Activated naive CD4-positive, alpha-beta T cell (primary cell): ENCODE measurements around the gene ENO2.
"Not testable (repeated sequence)": the region's sequence is repeated elsewhere in the genome, so short reads cannot be mapped to it uniquely, and the experiment has no call there.

Experiments used
- DNase-seq, 4 experiments: peaks; one replicate each; lab custom pipeline; 2025; lab: John Stamatoyannopoulos, UW

The ENO2 gene

DNA sequence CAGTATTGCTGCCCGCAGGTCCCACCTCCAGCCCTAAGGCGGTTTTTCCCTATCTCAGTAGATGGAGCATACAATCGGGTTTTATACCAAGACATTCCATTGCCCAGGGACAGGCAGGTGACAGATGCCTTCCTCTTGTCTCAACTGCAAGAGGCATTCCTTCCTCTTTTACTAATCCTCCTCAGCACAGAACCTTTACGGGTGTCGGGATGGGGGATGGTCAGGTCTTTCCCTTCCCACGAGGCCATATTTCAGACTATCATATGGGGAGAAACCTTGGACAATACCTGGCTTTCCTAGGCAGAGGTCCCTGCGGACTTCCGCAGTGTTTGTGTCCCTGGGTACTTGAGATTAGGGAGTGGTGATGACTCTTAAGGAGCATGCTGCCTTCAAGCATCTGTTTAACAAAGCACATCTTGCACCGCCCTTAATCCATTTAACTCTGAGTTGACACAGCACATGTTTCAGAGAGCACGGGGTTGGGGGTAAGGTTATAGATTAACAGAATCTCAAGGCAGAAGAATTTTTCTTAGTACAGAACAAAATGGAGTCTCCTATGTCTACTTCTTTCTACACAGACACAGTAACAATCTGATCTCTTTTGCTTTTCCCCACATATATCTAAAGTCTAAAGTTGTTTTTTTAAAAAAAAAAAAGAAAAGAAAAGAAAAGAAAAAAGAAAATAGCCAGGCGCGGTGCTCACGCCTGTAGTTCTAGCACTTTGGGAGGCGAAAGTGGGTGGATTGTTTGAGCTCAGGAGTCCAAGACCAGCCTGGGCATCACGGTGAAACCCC lies 28.0 kb upstream of the ENO2 start:
- not testable (repeated sequence) for DNase-seq

DNA sequence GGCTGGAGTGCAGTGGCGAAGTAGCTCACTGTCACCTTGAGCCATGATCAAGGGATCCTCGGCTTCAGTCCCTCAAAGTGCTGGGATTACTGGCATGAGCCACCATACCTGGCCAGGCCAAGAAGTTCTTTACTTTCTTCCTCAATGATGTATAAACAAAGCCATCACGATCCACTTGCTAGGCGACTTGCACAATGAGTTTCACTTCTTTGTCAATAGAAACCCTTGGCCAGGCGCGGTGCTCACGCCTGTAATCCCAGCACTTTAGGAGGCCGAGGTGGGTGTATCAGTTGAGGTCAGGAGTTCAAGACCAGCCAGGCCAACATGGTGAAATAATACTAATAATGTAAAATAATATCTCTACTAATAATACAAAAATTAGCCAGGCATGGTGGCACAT lies 26.9 kb upstream of the ENO2 start:
- no peak for DNase-seq

DNA sequence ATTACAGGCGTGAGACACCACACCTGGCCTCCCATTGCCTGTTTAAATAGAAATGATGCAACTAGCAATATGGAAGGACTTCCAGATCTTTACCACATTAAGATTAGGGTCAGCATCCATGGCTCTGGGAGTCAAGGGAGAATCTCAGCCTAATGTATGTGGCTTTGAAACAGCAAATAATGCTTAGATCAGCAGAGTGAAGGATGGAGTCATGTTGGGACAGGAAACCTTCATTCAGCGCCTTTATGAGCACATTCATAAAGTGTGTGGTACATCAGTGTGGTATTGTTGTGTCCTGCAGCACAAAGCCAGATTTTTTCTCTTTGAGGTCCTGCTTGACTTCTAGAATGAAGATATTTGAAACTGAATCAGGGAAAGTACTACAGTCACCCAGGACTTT lies 26.0 kb upstream of the ENO2 start:
- DNase-seq, result no peak

DNA sequence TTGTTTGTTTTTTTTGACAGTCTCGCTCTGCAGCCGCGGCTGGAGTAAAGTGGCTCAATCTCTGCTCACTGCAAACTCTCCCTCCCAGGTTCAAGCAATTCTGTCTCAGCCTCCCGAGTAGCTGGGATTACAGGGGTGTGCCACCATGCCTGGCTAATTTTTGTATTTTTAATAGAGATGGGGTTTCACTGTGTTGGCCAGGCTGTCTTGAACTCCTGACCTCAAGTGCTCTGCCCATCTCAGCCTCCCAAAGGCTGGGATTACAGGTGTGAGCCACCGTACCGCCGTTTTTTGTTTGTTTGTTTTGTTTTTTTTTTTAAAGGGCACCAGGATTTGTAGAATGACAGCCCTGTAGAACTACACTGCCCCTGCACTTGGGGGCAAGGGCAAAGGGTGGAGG lies 25.6 kb upstream of the ENO2 start:
- not testable (repeated sequence) for DNase-seq

DNA sequence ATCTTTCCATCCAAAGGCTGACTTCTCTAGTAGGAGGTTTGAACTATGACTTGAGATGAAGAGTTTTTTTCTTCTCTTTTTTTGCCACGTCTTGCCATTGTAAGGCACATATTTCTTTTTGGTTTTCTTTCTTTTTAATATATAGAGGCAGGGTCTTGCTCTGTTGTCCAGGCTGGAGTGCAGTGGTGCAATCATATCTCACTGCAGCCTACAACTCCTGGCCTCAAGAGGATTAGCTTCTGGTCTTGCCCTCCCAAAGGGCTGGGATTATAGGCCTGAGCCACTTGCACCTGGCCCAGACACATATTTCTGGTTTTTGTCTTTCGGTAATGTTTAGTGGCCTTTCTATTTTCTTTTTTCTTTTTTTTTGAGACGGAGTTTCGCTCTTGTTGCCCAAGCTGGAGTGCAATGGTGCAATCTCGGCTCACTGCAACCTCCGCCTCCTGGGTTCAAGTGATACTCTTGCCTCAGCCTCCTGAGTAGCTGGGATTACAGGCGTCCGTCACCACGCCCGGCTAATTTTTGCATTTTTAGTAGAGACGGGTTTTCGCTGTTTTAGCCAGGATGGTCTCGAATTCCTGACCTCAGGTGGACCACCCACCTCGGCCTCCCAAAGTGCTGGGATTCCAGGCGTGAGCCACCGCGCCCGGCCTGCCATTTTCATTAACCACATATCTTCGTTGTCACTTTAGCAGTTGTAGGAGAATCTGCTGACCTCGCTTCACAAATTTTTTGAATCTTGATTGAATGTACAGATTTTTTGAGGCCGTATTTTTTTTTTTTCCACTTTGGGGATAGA lies 24.4 kb upstream of the ENO2 start:
- not testable (repeated sequence) for DNase-seq

DNA sequence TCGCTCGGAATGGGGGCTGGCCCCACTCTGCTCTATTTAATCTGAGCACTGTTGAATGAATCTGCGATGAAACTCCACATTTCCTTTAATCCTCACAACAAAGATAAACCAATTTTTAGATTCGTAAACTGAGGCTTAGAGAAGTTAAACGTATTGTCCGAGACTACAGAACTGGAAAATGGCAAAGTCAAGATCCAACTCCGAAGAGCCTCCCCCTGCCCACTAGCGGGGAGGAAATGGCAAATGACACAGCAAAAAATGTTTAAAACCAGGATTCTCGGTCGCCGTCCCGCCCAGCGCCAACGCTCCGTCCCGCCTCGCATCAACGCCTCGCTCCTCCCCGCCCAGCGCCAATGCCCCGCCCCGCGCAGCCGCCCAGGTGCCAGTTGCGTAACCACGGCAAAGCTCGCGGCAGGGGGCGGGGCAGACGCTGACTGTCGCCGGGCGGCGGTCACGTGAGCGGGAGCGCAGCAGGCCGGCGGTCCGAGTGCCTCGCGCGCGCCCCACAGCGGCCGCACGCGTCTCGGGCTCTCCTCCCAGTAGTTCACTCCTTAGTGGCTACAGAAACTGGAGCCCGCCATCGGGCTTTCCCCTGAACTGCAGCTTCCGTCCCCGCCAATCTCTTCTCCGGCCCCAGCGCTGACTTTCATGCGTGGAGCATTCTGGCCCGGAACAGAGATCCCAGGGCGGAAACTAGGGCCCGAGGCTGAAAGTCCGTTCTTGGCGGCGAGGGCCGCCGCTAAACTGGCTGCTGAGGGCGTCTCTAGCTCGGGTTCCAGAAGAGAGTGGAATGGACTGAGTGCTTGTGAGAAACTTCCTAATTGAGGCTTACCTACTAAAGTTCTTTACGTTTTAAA lies 23.4 kb upstream of the ENO2 start:
- DNase-seq, result peak; percentile 96 to 99 (median 98)

DNA sequence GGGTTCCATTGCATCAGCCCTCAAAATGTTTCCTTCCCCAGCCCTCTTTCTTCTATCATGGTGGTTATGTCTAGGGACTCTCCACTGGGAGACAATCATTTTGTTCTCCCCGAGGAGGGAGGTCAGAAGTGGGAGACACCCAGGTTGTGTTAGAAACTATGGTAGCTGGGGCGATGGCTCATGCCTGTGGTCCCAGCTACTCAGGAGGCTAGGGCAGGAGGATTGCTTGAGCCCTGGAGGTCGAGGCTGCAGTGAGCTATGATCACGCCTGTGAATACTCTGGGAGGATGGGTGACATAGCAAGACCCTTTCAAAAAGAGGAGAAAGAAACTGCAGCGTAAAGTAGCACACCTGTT lies 22.8 kb upstream of the ENO2 start:
- no peak for DNase-seq

DNA sequence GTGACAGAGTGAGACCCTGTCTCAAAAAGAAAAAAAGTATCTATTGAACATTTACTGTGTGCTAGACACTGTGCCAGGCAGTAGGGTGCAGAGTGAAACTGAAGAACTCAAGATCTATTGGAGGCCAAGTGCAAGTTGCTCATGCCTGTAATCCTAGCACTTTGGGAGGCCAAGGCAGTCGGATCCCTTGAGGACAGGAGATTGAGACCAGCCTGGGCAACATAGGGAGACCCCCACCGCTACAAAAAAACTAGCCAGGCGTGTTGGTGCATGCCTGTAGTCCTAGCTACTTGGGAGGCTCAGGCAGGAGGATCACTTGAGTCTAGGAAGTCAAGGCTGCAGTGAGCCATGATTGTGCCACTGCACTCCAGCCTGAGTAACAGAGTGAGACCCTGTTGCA lies 21.7 kb upstream of the ENO2 start:
- DNase-seq, result not testable (repeated sequence)

DNA sequence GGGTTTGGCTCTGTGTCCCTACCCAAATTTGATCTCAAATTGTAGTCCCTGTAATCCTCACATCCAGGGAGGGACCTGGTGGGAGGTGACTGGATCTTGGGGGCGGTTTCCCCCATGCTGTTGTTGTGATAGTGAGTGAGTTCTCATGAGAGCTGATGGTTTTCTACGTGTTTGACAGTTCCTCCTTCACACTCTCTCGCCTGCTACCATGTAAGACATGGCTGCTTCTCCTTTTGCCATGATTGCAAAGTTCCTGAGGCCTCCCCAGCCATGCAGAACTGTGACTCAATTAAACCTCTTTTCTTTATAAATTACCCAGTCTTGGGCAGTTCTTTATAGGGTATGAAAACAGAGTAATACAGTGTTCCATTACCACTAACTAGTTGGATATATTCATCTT lies 20.1 kb upstream of the ENO2 start:
- DNase-seq, result no peak

DNA sequence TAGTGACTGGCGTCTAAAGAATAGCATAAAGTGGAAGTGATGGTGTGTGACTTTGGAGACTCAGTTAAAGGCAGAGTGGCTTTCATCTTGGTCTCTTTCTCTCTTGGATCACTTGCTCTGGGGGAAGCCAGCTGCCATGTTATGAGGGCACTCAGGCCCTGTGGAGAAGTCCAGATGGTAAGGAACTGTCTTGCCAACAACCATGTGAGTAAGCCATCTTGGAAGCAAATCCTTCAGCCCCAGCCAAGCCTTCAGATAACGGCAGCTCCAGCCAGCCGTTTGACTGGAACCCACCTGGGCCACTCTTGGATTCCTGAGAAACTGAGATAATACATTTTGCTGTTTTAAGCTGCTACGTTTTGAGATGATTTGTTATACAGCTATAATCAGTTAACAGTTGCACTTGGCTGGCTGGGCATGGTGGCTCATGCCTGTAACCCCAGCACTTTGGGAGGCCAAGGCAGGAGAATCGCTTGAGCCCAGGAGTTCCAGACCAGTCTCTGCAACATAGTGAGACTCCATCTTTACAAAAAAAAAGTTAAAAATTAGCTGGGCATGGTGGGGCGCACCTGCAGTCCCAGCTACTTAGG lies 17.4 kb upstream of the ENO2 start:
- DNase-seq, result no peak

DNA sequence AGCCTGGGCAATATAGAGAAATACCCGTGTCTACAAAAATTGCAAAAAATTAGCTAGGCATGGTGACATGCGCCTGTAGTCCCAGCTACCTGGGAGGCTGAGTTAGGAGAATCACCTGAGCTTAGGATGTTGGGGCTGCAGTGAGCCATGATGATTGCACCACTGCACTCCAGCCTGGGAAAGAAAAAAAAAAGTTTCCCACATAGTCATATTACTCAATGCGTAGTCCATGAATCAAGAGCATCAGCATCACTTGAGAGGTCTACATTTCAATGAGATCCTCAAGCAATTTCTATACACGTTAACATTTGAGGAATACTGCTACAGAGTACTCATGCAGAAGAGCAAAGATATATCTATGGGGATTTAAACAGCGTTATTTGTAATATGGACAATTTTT lies 15.0 kb upstream of the ENO2 start:
- DNase-seq, result no peak

DNA sequence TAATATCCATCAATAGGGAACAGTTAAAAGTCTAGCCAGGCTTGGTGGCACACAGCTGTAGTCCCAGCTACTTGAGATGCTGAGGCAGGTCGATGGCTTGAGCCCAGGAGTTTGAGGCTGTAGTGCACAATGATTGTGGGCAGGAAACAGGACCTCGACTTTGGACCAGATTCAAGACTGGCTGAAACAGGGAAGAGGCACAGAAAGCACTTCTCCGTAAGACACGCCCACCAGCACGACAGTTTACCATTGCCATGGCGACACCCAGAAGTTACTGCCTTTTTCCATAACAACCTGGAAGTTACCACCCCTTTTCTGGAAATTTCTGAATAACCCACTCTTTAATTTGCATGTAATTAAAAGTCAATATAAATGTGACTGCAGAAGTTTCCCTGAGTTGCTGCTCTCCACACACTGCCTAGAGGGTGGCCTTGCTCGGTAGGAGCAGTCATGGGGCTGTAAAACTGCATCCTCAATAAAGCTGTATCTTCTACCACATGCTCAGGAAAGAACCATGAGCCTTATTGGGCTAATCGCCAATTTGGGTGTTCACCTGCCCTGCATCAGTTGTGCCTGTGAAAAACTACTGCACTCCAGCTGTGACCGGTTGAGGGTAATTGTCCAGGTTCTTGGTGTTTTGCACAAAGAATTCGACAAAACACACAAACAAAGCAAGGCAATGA lies 14.4 kb upstream of the ENO2 start:
- DNase-seq, result no peak

DNA sequence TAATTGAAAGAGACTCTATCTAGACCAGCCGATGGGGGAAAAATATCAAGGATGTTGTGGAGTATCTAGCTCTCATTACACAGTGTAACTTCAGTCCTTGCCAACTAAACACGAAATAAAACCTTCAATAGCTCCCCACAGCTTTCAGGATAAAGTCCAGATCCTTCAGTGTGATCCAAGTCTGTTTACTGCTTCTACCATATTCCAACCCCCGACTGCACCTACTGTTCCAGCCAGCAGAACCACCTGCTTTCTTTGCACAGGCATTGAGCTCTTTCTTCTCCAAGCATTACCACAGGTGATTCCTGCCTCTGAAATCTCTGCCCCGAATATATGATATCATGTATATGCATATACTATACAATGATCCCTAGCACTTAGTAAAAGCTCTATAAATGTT lies 11.9 kb upstream of the ENO2 start:
- DNase-seq, result no peak

DNA sequence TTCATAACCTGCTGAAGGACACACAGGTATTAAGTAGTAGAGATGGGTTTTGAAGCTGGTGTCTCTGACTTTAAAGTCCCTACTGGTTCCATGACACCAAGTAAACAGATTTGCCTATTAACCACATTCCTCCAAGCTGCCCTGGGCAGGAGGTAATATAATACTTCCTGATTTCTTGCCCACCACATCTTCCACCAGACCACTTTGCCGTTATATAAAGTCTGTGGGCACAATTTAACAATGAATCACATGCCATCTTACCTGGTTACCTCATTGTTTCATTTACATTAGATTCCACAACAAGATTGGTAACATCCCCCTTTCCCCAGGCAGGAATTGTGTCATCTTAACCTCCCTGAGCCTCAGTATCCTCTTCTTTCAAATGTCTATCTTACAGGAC lies 10.7 kb upstream of the ENO2 start:
- DNase-seq, result no peak

DNA sequence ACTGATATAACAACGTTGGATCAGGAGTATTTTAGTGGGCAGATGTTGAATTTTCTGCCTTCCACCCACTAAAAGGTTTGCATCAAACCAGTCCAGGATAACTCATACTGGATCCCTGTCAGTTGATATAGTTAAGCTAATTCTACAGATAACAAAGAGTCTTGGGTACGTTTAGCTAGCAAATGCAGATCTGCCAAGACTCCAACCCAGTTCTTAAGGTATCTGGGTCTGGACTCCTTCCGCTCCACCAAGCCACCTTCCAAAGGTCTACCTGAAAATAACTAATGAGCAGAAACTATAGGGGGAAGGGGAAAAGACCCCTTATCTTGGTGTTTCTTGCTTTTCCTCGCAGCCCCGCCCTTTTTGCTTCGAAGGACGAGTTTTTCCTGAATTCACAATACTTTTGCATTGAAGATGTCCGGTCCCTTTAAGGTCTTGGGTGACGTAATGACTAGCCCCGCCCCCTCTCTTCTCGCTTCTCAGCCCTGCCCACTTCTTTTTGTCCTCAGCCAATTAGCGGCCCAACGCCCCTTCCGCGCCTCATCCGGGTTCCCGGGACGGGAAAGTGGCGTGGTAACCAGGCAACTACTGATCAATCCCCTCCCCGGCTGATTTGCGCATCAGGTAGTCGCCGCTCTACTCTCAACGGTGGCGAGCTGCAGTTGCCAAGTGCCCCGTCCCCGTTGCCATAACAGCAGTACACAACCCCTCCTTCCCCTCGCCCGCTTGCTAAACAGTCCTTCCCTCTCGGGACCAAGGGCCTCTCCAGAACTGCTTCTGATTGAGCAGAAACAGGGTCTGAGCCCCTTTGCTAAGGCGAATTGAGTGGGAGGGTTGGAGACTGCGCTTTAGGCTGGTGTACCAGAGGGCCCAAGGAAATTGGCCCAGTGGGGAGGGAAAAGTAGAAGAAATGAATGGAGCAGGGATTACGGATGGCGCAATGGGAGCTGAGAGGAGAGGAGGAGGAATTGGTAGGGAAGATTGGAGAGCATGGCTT lies 9.8 kb upstream of the ENO2 start, which contains the start of gene LRRC23:
Gene LRRC23 (plus strand): TSS at position 543 of the 997 bp plus-strand sequence. CDS start 812 bp downstream, outside the sequence.
- peak; percentile 84 to 93 (median 91) for DNase-seq

DNA sequence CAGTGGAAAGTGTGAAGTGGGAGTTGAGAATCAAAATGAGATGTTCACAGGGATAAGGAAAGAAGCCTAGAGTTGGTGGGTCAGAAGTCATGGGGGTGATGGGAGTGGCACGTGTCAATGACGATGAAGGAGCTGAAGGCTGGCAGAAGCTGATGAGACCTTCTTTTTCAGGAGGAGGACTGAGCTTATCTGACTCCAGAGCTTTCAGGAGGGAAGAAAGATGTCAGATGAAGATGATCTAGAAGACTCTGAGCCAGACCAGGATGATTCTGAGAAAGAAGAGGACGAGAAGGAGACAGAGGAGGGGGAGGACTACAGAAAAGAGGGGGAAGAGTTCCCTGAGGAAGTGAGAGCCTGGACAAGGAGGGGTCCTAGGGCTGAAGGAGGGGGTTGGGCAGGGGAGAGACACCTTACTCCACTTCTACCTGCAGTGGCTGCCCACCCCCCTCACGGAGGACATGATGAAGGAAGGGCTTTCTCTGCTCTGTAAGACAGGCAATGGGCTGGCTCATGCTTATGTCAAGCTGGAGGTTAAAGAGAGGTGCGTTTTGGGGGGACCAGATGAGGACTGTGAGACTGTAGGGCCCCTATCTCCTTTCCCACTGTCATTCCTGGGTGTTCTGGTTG lies 8.9 kb upstream of the ENO2 start:
- no peak for DNase-seq

DNA sequence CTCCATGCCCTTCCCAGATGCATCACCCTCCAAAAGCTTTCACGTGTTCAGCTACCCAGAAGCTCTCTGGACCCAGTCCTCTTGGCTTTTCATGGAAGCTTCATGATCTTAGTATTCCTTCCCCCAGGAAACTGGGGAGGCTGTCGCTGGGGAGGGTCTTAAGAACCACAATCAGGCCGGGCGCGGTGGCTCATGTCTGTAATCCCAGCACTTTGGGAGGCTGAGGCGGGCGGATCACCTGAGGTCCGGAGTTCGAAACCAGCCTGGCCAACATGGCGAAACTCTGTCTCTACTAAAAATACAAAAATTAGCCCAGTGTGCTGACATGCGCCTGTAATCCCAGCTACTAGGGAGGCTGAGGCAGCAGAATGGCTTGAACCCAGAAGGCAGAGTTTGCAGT lies 6.2 kb upstream of the ENO2 start:
- DNase-seq, result not testable (repeated sequence)

DNA sequence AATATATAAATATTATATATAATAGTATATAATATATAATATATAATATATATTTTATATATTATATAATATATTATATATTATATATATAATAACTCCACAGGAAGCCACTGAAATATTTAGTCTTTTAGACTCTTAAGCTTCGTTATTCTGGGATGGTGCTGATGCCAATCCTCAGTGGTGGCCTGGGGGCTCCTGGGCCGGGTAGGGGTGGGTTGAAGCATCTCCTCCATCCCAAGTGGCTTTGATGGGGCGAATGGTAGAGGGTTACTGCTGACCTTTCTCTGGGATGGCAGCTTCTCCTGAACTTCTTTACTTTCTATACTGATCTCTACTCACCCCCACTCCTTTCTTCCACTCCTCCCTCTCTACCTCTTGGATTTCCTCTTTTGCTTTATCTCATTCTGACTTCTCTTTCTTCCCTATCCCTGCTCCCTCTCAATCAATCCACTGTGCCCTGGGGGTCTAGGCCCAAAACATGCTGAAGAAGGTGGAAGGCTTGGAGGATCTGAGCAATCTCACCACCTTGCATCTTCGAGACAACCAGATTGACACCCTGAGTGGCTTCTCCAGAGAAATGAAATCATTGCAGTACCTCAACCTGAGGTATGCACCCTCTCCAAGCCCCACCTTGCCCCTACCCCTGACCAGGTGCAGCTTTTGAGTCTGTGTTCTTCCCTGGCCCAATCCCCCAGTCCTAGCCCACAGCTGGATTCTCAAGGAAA lies 4.8 kb upstream of the ENO2 start:
- no peak for DNase-seq
